ENCODE measurements around the gene CNPY2.

Gene CNPY2

GRCh38 chr12:56315622-56316473 is at the start of gene CNPY2:
Gene CNPY2, minus strand, starts transcription at chr12:56315988. Its CDS starts 771 bp downstream, at chr12:56315217.
- Histone ChIP-seq H3K4me1 (ENCODE audit: control insufficient read depth in 1 of 2, insufficient read depth in 1 of 2, low read depth in 1 of 2, low read length in 1 of 2) (peaks cover 13 to 17% of the 10 kb centered on the region in 2 experiments), H3K36me3 (peaks cover 4% of the 10 kb centered on the region), H3K27ac (peak within 1 kb of the TSS; percentile 96), H3K27me3 (no peaks in the 10 kb centered on the region), H3K4me3 (ENCODE audit: low read depth in 1 of 2, low read length in 1 of 2) (peak within 1 kb of the TSS; percentile 94 to 98), H3K9me3 (no peaks in the 10 kb centered on the region)
- TF ChIP-seq CTCF (IDR thresholded peaks at IDR 0.05), result no peak

GRCh38 chr12:56362130-56363059 is 46.6 kb upstream of the CNPY2 start, which contains the start of gene APOF:
Gene APOF, minus strand, starts transcription at chr12:56362857. Its CDS starts 112 bp downstream, at chr12:56362745.
- no peaks in the 10 kb centered on the region for H3K36me3 ChIP-seq

GRCh38 chr12:56361487-56362129 is 45.8 kb upstream of the CNPY2 start:
- no peak for TF ChIP-seq CTCF (IDR thresholded peaks at IDR 0.05)
- Histone ChIP-seq H3K27me3 (no peaks in the 10 kb centered on the region), H3K36me3 (peaks cover 1% of the 10 kb centered on the region), H3K4me3 (ENCODE audit: low read depth in 1 of 2, low read length in 1 of 2) (no peak overlapping the region), H3K9me3 (no peaks in the 10 kb centered on the region), H3K4me1 (ENCODE audit: control insufficient read depth in 1 of 2, insufficient read depth in 1 of 2, low read depth in 1 of 2, low read length in 1 of 2) (peaks cover 17 to 18% of the 10 kb centered on the region in 2 experiments), H3K27ac (peak overlapping the region; percentile 85)

More at GRCh38 chr12:56362130-56363059, 46.6 kb upstream of the CNPY2 start, which contains the start of gene APOF:
- H3K4me1 ChIP-seq (ENCODE audit: control insufficient read depth in 1 of 2, insufficient read depth in 1 of 2, low read depth in 1 of 2, low read length in 1 of 2), result peaks cover 17 to 18% of the 10 kb centered on the region in 2 experiments
- TF ChIP-seq CTCF (IDR thresholded peaks at IDR 0.05), result no peak
- H3K27ac ChIP-seq, result peak within 1 kb of the TSS; percentile 85
- no peaks in the 10 kb centered on the region for H3K27me3 ChIP-seq
- H3K4me3 ChIP-seq (ENCODE audit: low read depth in 1 of 2, low read length in 1 of 2), result no peak within 1 kb of the TSS
- H3K9me3 ChIP-seq, result no peaks in the 10 kb centered on the region

GRCh38 chr12:56359851-56360767 is 44.3 kb upstream of the CNPY2 start, which contains the start of gene STAT2:
Gene STAT2, minus strand, starts transcription at chr12:56360107. Its CDS starts 3,536 bp downstream, at chr12:56356571.
- peaks cover 16% of the 10 kb centered on the region for H3K36me3 ChIP-seq
- peaks cover 17 to 18% of the 10 kb centered on the region in 2 experiments for H3K4me1 ChIP-seq (ENCODE audit: control insufficient read depth in 1 of 2, insufficient read depth in 1 of 2, low read depth in 1 of 2, low read length in 1 of 2)
- TF ChIP-seq CTCF (IDR thresholded peaks at IDR 0.05), result peak; percentile 59
- H3K27me3 ChIP-seq, result no peaks in the 10 kb centered on the region
- peak within 1 kb of the TSS; percentile 78 to 79 for H3K4me3 ChIP-seq (ENCODE audit: low read depth in 1 of 2, low read length in 1 of 2)
- H3K27ac ChIP-seq, result peak within 1 kb of the TSS; percentile 85
- no peaks in the 10 kb centered on the region for H3K9me3 ChIP-seq

Measured in neutrophil (primary cell).